Measurements from ENCODE around the gene TLR6. TPM values are rescaled to one million over a fixed set of nuclear protein-coding genes. Genes with fewer than 3 reads are reported as not detected.
A peak's percentile ranks its signal among the peaks of the same experiment; 100 is the strongest.

The TLR6 gene
- total RNA-seq, 4 donors from 2014 or later = 4.6 to 9.6 (median 7.1) TPM

DNA sequence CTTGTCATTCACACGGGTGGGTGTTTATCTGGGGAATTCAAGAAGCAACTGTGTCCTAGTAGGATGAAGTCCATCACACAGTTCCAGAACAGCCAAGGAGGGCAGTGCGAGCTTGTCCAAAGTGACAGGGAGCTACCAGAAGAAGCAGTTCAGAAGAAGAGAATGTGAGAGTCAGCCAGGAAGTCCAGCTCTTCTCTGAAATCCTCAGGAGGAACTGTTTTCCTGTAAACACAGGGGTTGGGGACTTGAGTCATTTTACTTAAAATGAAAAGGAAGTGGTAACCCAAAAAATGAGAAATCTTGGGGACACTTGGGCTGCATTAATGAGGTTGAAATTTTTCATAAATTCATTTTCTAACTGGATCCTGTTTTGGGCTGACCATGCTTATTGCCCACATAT lies 65.6 kb downstream of the TLR6 start:
- no peak for ATAC-seq (ENCODE audit: low FRiP score)
- no peak for TF ChIP-seq CTCF (IDR thresholded peaks at IDR 0.05)
- DNase-seq (ENCODE audit: low spot score) = no peak

GRCh38 chr4:38788317-38788716 lies 68.3 kb downstream of the TLR6 start:
- no peak for ATAC-seq (ENCODE audit: low FRiP score)
- DNase-seq (ENCODE audit: low spot score) = no peak
- no peak for TF ChIP-seq CTCF (IDR thresholded peaks at IDR 0.05)

GRCh38 chr4:38787693-38788092 lies 68.9 kb downstream of the TLR6 start:
- DNase-seq (ENCODE audit: low spot score) (no peak), ATAC-seq (ENCODE audit: low FRiP score) (no peak)
- no peak for TF ChIP-seq CTCF (IDR thresholded peaks at IDR 0.05)

DNA sequence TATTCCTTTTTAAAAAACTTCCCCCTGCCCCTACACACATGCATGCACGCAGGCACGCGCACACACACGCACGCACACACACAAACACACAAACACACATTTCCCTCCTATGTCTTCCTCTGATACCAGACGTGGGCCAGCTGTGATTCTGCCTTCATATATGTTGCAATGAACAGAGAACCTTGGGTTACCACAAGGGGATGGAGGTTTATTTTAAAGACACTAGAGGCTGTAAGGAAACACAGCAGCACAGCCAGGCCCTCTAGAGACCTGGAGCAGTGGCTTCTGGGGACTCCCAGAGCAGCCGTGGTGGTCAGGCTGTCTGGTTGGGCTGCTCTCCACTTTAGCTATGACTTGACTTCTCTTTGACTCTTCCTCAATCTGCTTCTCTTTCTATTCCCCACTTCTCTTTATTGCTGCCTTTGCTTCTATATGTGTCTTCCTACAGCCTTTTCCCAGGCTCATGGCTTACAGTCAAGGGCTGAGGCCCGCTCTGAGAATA lies 70.7 kb downstream of the TLR6 start:
- no peak for DNase-seq (ENCODE audit: low spot score)
- TF ChIP-seq CTCF (IDR thresholded peaks at IDR 0.05) = no peak
- no peak for ATAC-seq (ENCODE audit: low FRiP score)

DNA sequence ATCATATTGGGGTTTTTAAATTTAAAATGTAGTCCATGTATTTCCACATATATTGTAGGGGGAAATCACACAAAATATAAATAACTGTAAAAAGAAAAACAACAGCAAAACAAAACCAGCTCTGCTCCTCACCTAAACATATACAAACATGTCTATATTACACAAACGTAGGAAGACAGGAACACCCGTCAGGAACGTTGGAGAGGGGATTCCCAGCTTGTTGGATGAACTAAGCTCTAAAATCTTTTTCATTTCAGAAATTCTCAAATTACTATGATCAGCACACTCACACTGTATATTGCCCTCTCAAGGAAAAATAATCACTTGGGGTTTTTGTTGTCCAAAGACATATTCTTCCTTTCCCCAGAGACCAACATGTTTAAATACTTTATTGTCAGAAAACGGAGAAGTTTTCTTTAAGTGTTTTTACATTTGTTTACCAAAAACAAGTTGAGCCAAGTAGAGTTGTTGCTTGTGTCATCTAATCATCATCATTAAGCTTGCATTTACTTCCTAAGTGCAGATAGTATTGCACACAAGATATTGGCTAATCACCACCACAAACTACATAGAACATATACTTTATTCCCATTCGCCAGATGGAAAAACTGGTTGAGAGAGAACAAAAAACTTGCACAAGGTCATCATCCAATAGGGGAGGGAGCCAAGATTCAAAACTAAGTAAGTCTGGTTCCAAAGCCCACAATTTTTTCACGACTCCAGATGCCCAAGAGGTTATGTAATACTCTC lies 71.4 kb downstream of the TLR6 start:
- no peak for DNase-seq (ENCODE audit: low spot score)
- no peak for ATAC-seq (ENCODE audit: low FRiP score)
- no peak for TF ChIP-seq CTCF (IDR thresholded peaks at IDR 0.05)

GRCh38 chr4:38784141-38784540 lies 72.5 kb downstream of the TLR6 start:
- no peak for TF ChIP-seq CTCF (IDR thresholded peaks at IDR 0.05)
- ATAC-seq (ENCODE audit: low FRiP score) = no peak
- no peak for DNase-seq (ENCODE audit: low spot score)

DNA sequence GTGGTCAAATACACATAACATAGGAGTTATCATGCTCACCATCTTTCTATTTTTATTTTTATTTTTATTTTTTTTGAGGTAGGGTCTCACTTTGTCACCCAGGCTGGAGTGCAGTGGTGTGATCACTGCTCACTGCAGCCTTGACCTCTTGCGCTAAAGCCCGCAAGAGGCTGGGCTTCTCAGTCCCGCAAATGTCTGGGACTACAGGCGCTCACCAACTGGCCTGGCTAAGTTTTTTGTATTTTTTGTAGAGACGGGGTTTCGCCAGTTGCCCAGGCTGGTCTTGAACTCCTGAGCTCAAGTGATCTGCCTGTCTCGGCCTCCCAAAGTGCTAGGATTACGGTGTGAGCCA lies 73.5 kb downstream of the TLR6 start:
- ATAC-seq (ENCODE audit: low FRiP score) = no peak
- DNase-seq (ENCODE audit: low spot score) = no peak
- peak in 1 of 3 donors; percentile 1 for TF ChIP-seq CTCF (IDR thresholded peaks at IDR 0.05)
